Hepatocyte (in vitro differentiated cells): Measurements from ENCODE around the gene PTPRM. TPM values are rescaled to one million over a fixed set of nuclear protein-coding genes. Genes with fewer than 3 reads are reported as not detected.

ENCODE experiments used
- DNase-seq: peaks from one replicate; pipeline ENCODE4 v3.0.0-alpha.2; 2016; ENCODE audit warnings: low spot score
- H2AFZ ChIP-seq: fragments of 200-600 bp; sonication (generic); 2 replicates; pipeline ENCODE4 v1.6.0; 2016; ENCODE audit warnings: antibody characterized with exemption, mild to moderate bottlenecking
- H3K27ac ChIP-seq: fragments of 200-600 bp; sonication (generic); 2 replicates; pipeline ENCODE4 v1.5.1; 2016; ENCODE audit warnings: mild to moderate bottlenecking
- H3K27me3 ChIP-seq: fragments of 200-600 bp; sonication (generic); 2 replicates; pipeline ENCODE4 v1.6.1; 2016
- H3K36me3 ChIP-seq: fragments of 200-600 bp; sonication (generic); replicated peaks from 2 replicates; pipeline ENCODE4 v1.5.1; 2016; ENCODE audit warnings: low read depth; ENCODE audit not compliant: insufficient read depth
- H3K4me1 ChIP-seq: fragments of 200-600 bp; sonication (generic); 2 replicates; pipeline ENCODE4 v1.5.1; 2016; ENCODE audit warnings: mild to moderate bottlenecking, moderate library complexity; ENCODE audit not compliant: insufficient read depth
- H3K4me2 ChIP-seq: fragments of 200-600 bp; sonication (generic); 2 replicates; pipeline ENCODE4 v1.6.0; 2016
- H3K4me3 ChIP-seq: fragments of 200-600 bp; sonication (generic); 2 replicates; pipeline ENCODE4 v1.5.1; 2016; ENCODE audit warnings: mild to moderate bottlenecking
- H3K79me2 ChIP-seq: fragments of 200-600 bp; sonication (generic); 2 replicates; pipeline ENCODE4 v1.6.0; 2017; ENCODE audit warnings: mild to moderate bottlenecking
- H3K9me2 ChIP-seq: fragments of 200-600 bp; sonication (generic); replicated peaks from 2 replicates; pipeline ENCODE4 v1.6.0; 2017; ENCODE audit warnings: mild to moderate bottlenecking; ENCODE audit not compliant: insufficient read depth
- H3K9me3 ChIP-seq: fragments of 200-600 bp; sonication (generic); 2 replicates; pipeline ENCODE4 v1.5.1; 2016; ENCODE audit warnings: low read depth, mild to moderate bottlenecking
- H4K20me1 ChIP-seq: fragments of 200-600 bp; sonication (generic); 2 replicates; pipeline ENCODE4 v1.6.0; 2016; ENCODE audit warnings: mild to moderate bottlenecking; ENCODE audit not compliant: insufficient read depth, poor library complexity, severe bottlenecking
- CTCF ChIP-seq: fragments of 200-600 bp; sonication (generic); IDR thresholded peaks from 2 replicates; pipeline ENCODE4 v1.5.1; 2016; ENCODE audit warnings: antibody characterized with exemption, mild to moderate bottlenecking; ENCODE audit not compliant: poor library complexity
- EZH2 ChIP-seq: fragments of 200-600 bp; sonication (generic); IDR thresholded peaks from 2 replicates; pipeline ENCODE4 v1.6.1; 2016; ENCODE audit warnings: antibody characterized with exemption, mild to moderate bottlenecking, borderline replicate concordance
- EZH2phosphoT487 ChIP-seq: fragments of 200-600 bp; sonication (generic); IDR thresholded peaks from one replicate; pipeline ENCODE4 v1.6.1; 2018; ENCODE audit warnings: antibody characterized with exemption, mild to moderate bottlenecking, low read depth, moderate library complexity; ENCODE audit not compliant: unreplicated experiment, severe bottlenecking
- WGBS: methylation state at CpG from one replicate; pipeline ENCODE4 v1.1.6; 2016; ENCODE audit warnings: low lambda C conversion rate; ENCODE audit errors: missing lambda C conversion rate; 5-methylcytosine and 5-hydroxymethylcytosine counted together
- polyA plus RNA-seq: library from polyadenylated mRNA; unstranded; fragments of >200 nt; fragmentation: Nextera tagmentation; extraction: Ambion mirVana; gene quantifications from 2 replicates; pipeline ENCODE4 v1.2.1, GENCODE V29; 2016
- total RNA-seq: library from RNA; depleted of rRNA; stranded (reverse); fragments of >200 nt; gene quantifications from 2 replicates; pipeline ENCODE4 v1.2.3, GENCODE V29; 2014

Gene PTPRM
- total and polyA plus RNA-seq, 2 experiments from 2014 or later = 26.1 to 47.4 TPM

GRCh38 chr18:7940379-7940778, 373.3 kb downstream of the PTPRM start:
- DNase-seq = no peak
- Histone ChIP-seq H3K4me2 (no peak overlapping the region), H4K20me1 (no peaks in the 10 kb centered on the region), H3K9me2 (no peaks in the 10 kb centered on the region), H2AFZ (no peak overlapping the region), H3K9me3 (no peaks in the 10 kb centered on the region), H3K4me1 (peaks cover 2% of the 10 kb centered on the region), H3K79me2 (no peaks in the 10 kb centered on the region), H3K4me3 (no peak overlapping the region), H3K27ac (no peak overlapping the region), H3K36me3 (no peaks in the 10 kb centered on the region), H3K27me3 (no peaks in the 10 kb centered on the region)
- no peak for TF ChIP-seq EZH2phosphoT487
- TF ChIP-seq EZH2 = no peak
- TF ChIP-seq CTCF = no peak
- 83% methylated on average over 5 of the region's 5 CpGs for WGBS

- Histone ChIP-seq H3K79me2 (no peaks in the 10 kb centered on the region), H3K4me2 (no peak overlapping the region), H3K9me2 (no peaks in the 10 kb centered on the region), H4K20me1 (no peaks in the 10 kb centered on the region), H3K27me3 (no peaks in the 10 kb centered on the region), H2AFZ (no peak overlapping the region), H3K36me3 (no peaks in the 10 kb centered on the region), H3K9me3 (no peaks in the 10 kb centered on the region), H3K4me1 (peaks cover 5% of the 10 kb centered on the region), H3K4me3 (no peak overlapping the region), H3K27ac (no peak overlapping the region)
- TF ChIP-seq EZH2 = no peak
- TF ChIP-seq EZH2phosphoT487 = no peak
- no peak for TF ChIP-seq CTCF
- DNase-seq = no peak
- 80% methylated on average over 4 of the region's 4 CpGs for WGBS
These were observed 373.9 kb downstream of the PTPRM start for GRCh38 chr18:7940971-7941370.

- 94% methylated on average over 6 of the region's 6 CpGs for WGBS
- no peaks in the 10 kb centered on the region for H3K9me2 ChIP-seq
- no peaks in the 10 kb centered on the region for H4K20me1 ChIP-seq
- no peaks in the 10 kb centered on the region for H3K9me3 ChIP-seq
- H3K36me3 ChIP-seq = no peaks in the 10 kb centered on the region
- H3K4me3 ChIP-seq = no peak overlapping the region
- peaks cover 10% of the 10 kb centered on the region for H3K4me1 ChIP-seq
- no peak overlapping the region for H3K4me2 ChIP-seq
- no peak for DNase-seq
- no peaks in the 10 kb centered on the region for H3K27me3 ChIP-seq
- no peak overlapping the region for H3K27ac ChIP-seq
- no peaks in the 10 kb centered on the region for H3K79me2 ChIP-seq
- TF ChIP-seq EZH2 = no peak
- no peak for TF ChIP-seq CTCF
- H2AFZ ChIP-seq = no peak overlapping the region
These were observed 374.4 kb downstream of the PTPRM start for GRCh38 chr18:7941533-7941932.

GRCh38 chr18:7945882-7946281, 378.8 kb downstream of the PTPRM start:
- Histone ChIP-seq H3K27ac (peak overlapping the region; percentile 91), H3K4me1 (peaks cover 10% of the 10 kb centered on the region), H3K4me3 (no peak overlapping the region), H3K79me2 (no peaks in the 10 kb centered on the region), H3K36me3 (no peaks in the 10 kb centered on the region), H2AFZ (no peak overlapping the region), H3K27me3 (no peaks in the 10 kb centered on the region), H4K20me1 (no peaks in the 10 kb centered on the region), H3K4me2 (peak overlapping the region; percentile 63), H3K9me2 (no peaks in the 10 kb centered on the region), H3K9me3 (no peaks in the 10 kb centered on the region)
- no peak for TF ChIP-seq CTCF
- no peak for TF ChIP-seq EZH2phosphoT487
- no peak for TF ChIP-seq EZH2
- peak; percentile 78 for DNase-seq
- 18% methylated on average over 3 of the region's 3 CpGs for WGBS
